GM21390 (cell line): ENCODE measurements around the gene PCBP3.
"Not testable (repeated sequence)": the region's sequence is repeated elsewhere in the genome, so short reads cannot be mapped to it uniquely, and the experiment has no call there.

Experiments used
- ATAC-seq: cut with Tn5 transposase; IDR thresholded peaks from one replicate; pipeline ENCODE4 v1.9.1; 2021; ENCODE audit not compliant: unreplicated experiment

PCBP3 gene

DNA sequence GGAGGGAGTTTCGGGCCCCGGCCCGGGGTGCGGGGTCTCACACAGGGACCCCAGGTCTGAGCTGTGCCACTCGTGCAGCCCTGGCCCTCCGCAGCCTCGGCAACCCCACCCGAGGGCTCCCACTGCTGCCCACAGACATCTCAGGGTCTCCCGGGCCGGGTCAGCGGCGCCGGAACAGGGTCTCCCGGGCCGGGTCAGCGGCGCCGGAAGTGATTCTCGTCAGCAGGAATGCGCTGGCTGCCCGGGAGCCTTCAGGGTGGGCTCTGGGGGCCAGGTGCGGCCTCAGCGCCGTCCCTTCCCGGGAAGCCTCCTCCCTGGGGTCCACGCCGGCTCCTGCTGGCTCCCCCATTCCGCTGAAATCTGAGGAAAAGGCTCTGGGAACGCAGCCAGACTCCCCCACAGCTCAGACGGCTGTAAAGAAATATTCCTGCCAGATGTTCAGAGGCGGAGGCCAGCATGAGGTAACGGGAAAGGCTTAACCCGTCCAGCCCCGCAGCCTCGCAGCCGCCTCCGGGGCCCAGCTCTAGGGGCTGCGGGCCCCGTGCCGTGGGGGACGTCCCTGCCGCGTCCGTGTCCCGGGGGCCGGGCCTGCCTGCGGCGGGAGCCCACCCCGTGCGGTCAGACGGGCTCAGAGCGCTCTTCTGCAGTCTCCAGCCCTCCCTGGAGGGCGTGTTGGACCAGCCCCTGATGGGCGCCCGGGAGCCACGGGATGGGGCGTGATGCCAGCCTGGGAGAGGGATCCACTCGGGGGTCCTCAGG lies 329.4 kb downstream of the PCBP3 start:
- ATAC-seq: no peak

DNA sequence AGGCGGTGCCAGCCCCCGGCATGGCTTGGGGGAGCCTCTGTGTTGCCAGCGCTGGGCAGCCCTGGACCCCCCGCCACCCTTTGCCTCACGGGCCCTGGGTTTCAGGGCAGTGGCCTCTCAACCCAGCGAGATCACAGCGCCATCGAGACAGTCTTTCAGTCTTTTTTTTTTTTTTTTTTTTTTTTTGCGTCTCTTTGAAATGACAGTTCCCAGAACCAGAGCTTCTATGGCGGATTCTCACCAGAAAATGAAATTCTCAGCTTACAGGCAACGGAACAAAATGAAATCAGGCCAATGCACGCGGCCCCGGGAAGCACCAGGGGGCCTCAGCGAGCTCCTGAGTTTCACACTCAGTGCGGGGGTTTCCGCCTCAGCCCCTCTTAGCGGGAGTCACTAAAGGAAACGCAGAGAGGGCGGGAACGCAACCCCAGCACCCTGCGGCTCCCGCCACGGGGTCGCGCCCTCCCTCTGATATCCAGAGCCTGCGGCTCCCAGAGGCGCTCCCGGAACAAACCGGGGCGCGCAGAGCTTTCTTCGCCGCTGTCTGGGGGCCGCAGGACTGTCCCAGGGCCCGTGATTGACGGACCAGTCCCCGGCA lies 330.0 kb downstream of the PCBP3 start:
- ATAC-seq: no peak

DNA sequence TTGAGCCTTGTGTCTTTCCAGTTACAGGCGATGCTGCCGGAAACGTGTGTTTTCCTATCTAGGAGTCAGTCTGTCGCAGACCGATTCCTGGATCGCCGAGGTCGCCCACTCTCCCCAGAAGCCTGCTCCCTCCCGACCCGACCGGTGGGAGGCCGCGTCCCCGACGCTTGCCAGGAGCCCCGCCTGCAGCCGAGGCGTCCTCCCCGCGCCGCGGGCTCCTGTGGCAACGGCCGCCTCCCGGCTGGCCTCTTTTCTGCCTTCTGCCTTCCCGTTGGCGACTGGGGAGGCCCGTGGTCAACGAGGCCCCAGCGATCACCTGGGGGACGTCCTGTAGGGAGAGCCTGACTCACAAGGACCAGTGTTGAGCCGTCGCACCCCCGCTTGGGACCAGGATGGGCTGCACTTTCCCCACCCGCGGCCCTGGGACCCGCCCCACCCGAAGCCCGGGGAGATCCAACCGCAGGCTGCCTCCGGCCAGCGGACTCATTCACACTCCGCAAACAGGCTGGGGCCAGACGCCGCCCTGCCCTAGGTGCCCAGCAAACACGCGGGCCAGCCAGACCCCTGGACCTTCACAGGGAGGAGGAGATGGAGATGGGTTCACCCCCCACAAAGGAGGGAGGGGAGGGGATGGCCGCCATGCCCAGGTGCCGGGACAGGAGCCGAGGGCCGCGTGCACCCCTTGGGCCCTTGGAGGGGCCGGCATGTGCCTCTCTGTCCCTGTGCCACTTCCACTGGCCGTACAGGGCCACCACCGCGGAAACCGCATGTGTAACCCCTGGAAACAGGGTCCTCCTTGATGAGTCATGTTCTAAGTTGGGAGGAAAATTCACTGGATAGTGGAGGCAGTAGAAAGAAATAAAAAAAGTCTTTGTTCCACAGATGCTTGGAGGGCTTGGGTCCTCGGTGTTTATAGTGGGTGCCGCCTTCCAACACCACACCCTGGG lies 330.8 kb downstream of the PCBP3 start:
- ATAC-seq: no peak

DNA sequence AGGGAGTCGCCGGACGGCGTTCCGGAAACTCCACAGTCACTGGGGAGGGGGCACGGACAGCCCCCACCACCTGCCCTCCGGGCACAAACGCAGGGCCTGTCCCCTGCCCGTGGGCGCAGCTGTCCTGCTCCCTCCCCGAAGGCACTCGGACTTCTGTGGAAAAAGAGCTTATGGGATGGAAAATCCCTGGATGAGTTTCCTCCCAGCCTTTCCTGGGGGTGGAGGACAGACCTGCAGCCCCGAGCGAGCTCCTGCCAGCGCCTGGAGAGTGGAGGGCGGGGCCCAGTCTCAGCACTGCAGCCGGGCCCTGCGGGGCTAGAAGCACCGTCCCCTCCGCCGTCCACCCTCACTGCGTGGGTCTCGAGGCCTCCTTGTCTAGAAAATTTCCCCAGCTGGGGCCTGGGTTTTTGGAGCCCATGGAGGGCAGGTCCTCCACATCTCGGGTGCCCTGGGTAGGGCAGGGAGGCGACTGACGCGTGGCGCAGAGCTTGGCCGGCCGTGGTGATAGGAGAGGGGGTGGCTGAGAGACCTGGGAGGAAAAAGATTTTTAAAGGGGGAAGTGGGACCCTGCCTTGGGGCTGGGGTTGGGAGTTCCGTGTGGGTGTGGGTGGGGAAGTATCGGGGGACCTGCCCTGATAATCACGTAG lies 331.6 kb downstream of the PCBP3 start:
- ATAC-seq: no peak

DNA sequence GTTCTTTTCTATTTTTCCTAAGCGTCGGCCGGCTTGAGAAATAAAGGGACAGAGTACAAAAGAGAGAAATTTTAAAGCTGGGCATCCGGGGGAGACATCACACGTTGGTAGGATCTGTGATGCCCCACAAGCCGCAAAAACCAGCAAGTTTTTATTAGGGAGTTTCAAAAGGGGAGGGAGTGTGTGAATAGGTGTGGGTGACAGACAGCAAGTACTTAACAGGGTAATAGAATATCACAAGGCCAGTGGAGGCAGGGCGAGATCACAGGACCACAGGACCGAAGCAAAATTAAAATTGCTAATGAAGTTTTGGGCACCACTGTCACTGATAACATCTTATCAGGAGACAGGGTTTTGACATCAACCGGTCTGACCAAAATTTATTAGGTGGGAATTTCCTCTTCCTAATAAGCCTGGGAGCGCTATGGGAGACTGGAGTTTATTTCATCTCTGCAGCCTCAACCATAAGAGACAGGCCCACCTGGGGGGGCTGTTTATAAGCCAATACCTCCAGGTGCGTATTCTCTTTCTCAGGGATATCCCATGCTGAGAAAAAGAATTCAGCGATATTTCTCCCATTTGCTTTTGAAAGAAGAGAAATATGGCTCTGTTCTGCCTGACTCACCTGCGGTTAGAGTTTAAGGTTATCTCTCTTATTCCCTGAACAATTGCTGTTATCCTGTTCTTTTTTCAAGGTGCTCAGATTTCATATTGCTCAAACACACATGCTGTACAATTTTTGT lies 332.3 kb downstream of the PCBP3 start:
- not testable (repeated sequence) for ATAC-seq

DNA sequence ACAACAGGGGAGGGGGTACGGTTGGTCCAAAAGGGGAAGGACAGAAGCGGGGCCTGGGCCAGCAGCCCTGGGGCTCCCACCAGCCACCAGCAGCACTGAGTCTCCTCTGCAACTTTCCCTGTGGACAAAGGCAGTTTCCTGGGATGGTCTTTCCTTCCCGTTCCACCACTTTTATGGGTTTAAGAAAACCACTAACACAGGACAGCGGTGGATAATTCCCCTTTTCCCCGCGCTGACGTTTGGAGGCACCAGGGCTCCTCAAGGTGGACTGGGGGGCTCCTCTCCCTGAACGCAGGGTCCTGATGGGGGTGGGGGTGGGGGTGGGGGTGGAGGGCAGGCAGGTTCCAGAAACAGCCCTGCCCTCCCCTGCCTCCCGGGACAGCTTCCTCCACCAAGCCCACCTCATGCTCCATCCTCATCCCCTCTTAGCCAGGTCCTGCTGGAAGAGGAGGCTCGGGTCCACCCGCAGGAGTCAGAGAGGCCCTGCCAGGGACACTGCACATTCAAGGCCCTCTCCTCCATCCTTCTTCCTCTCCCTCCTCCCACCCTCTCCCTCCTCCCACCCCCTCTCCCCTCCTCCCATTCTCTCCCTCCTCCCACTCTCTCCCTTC lies 333.3 kb downstream of the PCBP3 start:
- ATAC-seq: no peak

DNA sequence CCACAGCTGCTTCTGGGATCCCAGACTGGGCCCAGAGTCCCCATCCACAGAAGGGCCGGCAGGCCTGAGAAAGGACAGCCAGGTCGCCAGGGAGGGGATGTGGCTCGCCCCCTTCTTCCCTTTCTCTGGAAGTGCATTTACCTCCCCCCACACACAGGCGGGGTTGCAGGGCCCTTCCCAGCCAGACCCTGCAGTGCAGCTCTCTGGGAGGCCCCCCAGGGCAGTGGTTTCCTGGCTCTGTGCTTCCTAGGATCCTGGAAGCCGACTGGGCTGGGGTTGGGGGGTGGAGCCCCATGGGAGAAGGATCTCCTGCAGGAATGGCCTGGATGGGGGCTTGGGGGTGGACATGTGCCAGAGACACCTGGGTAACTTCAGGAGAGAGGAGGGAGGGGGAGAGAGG lies 333.9 kb downstream of the PCBP3 start:
- no peak for ATAC-seq

DNA sequence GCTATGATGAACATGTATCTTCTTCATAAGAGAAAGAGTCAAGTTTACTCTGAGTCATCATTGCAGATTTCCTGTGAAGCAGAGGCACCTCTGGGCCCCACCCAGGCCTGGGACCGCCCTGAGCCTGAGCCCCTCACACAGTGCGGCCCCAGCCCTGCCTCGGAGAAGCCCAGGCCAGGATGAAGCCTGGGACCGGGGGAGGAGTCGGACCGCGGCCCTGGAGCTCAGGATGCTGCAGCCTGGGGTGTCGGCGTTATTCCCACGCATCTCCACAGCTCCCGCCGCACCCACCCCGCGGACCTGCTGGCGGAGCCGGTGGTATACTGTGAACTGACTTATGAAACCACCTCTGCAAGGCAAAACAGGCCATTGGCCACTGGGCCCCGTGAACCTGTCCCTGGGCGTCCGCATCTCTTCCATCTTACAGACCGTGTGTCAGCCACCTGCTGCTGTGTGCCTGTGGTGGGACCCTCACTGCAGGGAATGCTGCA lies 335.7 kb downstream of the PCBP3 start:
- no peak for ATAC-seq

DNA sequence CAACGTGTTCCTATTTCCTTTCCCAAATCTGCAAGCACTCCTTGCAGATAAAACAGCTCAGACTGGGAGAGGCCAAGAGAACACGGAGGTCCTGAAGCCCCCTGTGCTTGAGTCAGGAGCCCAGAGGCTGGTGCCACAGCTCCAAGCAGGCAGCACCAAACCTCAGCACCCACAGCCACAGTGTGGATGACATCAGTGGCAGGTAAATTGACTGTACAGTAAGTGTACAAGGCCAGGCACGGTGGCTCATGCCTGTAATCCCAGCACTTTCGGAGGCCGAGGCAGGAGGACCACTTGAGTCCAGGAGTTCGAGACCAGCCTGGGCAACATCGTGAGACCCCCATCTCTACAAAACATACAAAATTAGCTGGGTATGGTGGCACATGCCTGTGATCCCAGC lies 336.1 kb downstream of the PCBP3 start:
- no peak for ATAC-seq

DNA sequence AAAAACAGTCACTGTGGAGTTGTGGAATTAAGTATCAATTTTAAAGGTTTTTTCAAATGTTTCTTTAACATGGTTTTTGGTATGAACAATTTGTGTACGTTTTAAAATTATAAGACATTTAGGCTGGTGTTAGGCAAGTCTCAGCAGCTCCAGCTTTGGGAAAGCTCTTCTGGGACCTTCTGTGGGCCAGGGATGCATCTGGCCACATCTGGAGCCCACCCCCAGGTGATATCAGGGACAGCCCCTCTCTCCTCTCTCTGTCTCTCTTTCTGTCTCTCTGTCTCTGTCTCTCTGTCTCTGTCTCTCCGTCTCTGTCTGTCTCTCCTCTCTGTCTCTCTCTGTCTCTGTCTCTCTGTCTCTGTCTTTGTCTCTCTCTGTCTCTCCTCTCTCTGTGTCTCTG lies 336.7 kb downstream of the PCBP3 start:
- ATAC-seq: no peak

DNA sequence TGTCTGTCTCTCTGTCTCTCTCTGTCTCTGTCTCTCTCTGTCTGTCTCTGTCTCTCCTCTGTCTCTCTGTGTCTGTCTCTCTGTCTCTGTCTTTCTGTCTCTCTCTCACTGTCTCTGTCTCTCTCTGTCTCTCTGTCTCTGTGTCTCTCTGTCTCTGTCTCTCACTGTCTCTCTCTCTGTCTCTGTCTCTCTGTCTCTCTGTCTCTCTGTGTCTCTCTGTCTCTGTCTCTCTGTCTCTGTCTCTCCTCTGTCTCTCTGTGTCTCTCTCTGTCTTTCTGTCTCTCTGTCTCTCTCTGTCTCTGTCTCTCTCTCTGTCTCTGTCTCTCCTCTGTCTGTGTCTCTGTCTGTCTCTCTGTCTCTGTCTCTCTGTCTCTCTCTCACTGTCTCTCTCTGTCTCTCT lies 337.2 kb downstream of the PCBP3 start:
- ATAC-seq: no peak

DNA sequence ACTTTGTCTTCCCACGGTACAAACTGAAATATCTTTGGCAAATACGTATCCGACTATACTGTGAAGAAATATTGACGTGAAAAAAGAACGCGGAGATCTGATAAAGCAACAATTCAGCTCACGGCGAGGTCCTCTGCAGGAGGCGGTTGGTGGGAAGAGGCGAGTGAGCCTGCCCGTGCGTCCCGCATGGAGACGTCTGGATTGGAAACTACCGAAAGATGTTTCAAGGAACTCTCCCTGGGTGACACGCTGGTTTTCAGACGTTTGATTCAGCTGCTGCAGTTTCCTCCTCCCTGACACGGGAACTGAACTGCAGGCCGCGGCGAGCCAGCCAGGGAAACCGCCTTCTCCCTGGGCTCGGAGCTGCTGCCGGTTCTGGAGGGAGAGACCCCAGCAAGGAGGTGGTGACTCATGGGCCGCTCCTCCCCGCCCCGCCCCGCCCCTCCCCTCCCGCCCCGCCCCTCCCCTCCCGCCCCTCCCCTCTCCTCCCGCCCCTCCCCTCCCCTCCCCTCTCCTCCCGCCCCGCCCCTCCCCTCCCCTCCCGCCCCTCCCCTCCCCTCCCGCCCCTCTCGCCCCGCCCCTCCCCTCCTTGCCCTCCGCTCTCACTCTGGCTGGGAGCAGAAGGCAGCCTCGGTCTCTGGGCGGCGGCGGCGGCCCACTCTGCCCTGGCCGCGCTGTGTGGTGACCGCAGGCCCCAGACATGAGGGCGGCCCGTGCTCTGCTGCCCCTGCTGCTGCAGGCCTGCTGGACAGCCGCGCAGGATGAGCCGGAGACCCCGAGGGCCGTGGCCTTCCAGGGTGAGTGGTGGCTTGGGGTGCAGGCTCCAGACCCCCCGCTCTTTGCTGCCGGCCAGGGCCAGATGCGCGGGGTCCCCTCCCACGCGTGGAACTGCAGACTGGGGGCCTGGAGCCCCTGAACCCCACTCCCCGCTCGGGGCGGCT lies 337.9 kb downstream of the PCBP3 start, which contains the start of gene COL6A1:
TSS of gene COL6A1 (plus strand) at position 620 of the 941 bp plus-strand sequence. CDS start at position 701, 81 bp downstream.
- ATAC-seq: no peak

DNA sequence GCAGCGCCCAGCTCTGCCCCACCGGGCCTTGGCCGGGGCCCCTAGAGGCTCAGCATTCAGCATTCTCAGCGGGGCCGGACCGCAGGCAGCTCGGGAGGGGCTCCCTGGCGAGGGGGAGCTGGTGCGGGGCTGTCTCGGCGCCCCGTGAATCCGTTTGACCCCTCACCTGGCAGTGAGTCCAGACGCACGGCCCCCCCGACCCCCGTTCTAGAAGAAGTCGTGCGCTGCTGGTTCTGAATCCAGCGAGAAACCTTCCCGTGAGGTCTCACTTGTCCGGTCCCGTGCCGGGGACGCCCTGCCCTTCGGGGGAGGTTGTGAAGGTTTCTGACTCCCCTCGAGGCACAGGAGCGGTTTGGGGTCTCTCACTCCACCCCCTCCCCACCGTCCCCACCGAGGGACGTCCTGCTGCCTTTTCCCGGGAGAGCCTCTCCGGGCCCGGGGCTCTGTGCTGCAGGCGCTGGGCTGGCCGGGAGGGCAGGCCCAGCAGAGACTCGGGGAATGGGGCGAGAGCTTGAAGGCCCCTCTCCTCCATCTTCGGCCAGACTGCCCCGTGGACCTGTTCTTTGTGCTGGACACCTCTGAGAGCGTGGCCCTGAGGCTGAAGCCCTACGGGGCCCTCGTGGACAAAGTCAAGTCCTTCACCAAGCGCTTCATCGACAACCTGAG lies 338.7 kb downstream of the PCBP3 start:
- no peak for ATAC-seq

DNA sequence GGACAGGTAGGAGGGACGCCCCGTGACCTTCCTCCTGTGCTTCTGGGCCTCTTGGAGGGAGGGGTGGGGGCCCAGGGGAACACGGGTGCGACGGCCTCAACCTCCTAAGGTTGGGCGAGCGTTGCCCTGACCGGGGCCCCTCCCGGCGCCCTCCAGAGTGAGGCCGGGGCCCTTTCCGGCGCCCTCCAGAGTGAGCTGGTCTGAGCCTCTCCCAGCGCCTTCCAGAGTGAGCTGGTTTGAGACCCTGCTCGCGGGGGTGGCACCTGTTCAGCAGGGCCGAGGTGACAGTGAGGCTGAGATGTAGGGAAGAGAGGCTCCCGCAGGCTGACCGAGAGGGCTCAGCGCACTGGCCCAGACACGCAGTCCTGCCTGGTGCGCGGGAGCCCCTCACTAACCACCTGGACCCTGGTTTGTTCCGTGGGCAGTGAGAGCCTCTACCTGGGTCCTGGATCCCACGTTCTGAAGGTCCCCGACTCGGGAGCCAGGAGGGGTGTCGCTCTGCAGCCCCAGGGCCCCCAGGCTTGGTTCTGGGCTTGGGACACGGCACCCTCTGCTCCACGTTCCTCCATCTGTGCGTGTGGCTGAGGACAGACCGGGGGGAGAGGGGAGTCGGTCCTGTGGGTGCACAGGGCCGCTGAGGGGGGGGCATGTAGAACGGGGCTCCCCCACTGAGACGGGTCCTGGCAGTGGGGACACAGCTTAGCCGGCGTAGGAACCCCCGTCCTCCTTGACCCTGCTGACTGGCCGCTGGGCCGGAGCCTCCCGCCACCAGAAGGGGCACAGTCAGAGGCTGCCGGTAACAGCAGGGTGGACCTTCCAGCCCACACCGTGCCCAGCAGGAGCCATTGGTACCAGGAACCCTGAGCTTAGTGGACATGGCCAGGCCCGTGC lies 339.5 kb downstream of the PCBP3 start:
- ATAC-seq: no peak

DNA sequence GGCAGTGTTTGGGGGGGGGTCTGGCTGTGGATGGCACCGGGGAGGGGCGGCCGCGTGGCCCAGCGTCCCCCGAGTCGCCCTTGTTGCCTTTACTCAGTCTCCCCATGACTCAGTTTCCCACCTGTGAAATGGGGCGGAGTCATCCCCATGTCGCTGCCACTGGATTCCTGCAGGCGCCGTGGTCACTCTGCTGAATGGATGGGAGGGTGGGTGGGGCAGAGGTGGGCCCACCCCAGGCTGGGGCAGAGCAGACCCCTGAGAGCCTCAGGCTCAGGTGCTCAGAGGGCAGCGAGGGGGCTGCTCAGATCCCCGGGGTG lies 340.1 kb downstream of the PCBP3 start:
- ATAC-seq: no peak

DNA sequence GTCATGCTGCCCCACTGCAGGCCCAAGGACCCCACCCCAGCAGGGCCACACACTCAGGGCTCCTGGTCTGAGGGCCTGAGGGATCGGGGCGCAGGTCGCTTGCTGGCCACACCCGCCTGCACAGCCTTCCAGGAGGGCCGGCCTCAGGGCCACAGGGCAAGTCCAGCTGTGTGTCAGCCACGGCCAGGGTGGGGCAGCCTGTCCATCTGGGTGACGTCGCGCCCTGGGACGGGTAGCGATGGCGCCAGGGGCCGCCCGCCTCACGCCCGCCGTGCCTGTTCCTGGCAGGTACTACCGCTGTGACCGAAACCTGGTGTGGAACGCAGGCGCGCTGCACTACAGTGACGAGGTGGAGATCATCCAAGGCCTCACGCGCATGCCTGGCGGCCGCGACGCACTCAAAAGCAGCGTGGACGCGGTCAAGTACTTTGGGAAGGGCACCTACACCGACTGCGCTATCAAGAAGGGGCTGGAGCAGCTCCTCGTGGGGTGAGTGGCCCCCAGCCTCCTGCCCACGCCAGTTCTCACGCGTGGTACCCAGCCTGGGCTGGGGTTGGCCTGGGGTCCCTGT lies 340.5 kb downstream of the PCBP3 start:
- ATAC-seq: no peak

DNA sequence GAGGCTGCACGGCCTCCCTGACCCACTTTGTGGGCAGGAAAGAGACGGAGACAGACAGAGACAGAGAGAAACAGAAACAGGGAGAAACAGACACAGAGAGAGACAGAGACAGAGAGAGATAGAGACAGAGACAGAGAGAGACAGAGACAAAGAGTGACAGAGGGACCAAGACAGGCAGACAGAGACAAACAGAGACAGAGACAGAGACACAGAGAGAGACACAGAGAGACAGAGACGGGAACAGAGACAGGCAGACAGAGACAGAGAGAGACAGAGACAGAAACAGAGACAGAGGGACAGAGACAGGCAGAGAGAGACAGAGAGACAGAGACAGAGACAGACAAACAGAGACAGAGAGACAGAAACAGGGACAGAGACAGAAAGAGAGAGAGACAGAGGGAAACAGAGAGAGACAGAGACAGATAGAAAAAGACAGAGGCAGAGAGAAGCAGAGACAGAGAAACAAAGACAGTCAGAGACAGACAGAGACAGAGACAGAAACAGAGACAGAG lies 341.1 kb downstream of the PCBP3 start:
- ATAC-seq: no peak
